GM10266 (cell line): ENCODE results near the gene YAF2.

ENCODE experiments used
- DNase-seq: peaks from one replicate; pipeline ENCODE4 v3.0.0; 2012; ENCODE audit errors: extremely low spot score
- TF ChIP-seq, protein P1 (sequence below): IDR thresholded peaks from 2 replicates; pipeline ENCODE4 v1.5.1; 2012; ENCODE audit warnings: mild to moderate bottlenecking, low read depth; ENCODE audit not compliant: control insufficient read depth, insufficient read depth; ENCODE audit errors: missing control alignments

Gene YAF2

DNA sequence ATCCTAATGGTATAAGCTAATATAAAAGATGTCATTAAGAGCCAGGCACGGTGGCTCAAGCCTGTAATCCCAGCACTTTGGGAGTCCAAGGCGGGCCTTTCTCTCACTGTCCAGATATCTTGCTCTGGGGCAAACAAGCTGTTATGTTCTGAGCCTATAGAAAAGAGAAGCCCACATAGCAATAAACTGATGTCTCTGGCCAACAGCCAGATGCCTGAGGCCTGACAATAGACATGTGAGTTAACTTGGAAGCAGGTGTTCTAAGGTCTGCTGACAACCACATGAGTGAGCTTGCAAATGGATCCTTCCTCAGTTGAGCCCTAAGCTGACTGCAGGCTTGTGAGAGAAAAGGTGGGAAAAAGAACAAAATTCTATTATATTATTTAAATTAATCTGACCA lies 25.0 kb downstream of the YAF2 start:
- TF ChIP-seq, protein P1, sequence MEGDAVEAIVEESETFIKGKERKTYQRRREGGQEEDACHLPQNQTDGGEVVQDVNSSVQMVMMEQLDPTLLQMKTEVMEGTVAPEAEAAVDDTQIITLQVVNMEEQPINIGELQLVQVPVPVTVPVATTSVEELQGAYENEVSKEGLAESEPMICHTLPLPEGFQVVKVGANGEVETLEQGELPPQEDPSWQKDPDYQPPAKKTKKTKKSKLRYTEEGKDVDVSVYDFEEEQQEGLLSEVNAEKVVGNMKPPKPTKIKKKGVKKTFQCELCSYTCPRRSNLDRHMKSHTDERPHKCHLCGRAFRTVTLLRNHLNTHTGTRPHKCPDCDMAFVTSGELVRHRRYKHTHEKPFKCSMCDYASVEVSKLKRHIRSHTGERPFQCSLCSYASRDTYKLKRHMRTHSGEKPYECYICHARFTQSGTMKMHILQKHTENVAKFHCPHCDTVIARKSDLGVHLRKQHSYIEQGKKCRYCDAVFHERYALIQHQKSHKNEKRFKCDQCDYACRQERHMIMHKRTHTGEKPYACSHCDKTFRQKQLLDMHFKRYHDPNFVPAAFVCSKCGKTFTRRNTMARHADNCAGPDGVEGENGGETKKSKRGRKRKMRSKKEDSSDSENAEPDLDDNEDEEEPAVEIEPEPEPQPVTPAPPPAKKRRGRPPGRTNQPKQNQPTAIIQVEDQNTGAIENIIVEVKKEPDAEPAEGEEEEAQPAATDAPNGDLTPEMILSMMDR = no peak

DNA sequence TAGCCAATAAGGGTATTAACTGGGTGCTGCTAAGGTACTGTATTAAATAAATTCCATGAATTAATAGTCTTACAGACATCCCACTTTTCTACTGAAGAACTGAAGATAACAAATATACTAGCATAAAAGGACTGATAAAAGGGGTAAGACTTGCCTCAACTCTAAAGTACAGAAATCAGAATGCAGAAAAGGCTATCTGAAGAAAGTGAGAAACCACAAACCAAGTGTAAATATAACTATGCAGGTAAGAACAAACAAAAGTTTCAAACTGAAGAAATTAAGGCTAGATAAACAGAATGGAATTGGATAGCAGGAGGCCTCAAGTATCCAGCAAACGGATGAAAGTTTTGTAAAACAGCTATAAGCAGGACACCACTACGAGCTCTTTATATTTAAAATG lies 29.5 kb downstream of the YAF2 start:
- no peak for DNase-seq
- TF ChIP-seq, protein P1 = no peak

More for the DNA sequence above, 25.0 kb downstream of the YAF2 start:
- DNase-seq = no peak

DNA sequence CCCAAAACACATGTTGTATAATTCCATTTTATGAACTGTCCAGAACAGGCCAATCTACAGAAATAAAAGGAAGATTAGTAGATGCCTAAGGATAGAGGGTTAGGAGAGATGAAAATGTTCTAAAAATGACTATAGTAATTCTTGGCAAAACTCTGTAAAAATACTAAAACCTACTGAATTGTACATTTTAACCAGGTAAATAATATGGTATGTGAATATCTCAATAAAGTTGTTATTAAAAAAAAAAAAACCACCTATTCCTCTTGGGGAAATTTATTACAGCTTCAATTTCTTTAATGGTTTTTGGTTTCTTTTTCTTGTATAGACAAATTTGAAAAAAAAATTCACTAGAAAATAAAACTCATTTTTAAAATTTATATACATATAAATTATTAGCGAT lies 33.2 kb downstream of the YAF2 start:
- DNase-seq = no peak
- TF ChIP-seq, protein P1 = no peak

DNA sequence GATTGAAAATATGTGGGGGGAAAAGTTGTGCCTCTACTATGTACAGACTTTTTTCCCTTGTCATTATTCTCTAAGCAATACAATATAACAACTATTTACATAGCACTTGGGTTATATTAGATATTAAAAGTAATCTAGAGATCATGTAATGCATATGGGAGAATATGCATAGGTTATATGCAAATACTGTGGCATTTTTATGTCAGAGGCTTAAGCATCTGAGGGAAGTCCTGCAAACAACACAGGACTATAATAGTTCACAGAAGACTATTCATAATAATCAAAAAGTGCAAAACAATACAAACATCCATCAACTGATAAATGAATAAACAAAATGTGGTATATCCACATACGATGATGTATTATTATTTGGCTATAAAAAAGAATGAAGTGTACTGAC lies 33.7 kb downstream of the YAF2 start:
- DNase-seq = no peak
- TF ChIP-seq, protein P1 = no peak

DNA sequence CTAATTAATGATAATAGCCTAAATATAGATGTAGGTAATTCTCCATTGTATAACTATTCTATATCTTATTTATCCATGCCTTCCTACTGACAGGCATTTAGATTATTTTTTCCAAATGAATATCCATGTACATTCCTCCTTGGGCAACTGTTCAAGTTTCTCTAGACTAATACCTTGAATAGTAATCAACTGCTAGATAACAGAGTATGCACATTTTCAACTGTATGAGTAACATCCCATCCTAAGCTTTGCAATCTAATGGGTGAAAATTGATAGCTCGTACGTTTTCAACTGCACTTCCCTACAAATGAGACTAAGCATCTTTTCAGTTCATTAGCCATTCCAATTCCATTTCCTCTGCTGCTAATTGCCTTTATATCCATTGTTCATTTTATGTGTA lies 37.0 kb downstream of the YAF2 start:
- TF ChIP-seq, protein P1 = no peak
- no peak for DNase-seq

DNA sequence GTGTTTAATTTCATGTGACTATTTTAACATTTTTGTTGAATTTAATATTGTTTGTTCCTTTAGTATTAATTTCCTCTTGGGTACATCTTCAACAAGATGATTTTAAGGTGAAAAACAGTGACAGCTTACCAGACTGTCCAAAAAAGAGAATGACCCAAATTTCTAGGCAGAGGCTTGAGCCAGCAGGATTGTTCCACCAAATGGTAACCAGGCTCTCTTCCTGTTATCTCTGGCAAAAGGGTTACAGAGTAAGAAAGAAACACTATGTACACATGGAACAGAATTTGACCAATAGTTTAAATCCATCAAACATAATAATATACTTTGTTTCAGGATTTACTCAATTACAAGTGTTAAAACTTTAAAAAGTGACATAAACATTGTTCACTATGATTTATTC lies 39.0 kb downstream of the YAF2 start:
- DNase-seq = no peak
- TF ChIP-seq, protein P1 = no peak

DNA sequence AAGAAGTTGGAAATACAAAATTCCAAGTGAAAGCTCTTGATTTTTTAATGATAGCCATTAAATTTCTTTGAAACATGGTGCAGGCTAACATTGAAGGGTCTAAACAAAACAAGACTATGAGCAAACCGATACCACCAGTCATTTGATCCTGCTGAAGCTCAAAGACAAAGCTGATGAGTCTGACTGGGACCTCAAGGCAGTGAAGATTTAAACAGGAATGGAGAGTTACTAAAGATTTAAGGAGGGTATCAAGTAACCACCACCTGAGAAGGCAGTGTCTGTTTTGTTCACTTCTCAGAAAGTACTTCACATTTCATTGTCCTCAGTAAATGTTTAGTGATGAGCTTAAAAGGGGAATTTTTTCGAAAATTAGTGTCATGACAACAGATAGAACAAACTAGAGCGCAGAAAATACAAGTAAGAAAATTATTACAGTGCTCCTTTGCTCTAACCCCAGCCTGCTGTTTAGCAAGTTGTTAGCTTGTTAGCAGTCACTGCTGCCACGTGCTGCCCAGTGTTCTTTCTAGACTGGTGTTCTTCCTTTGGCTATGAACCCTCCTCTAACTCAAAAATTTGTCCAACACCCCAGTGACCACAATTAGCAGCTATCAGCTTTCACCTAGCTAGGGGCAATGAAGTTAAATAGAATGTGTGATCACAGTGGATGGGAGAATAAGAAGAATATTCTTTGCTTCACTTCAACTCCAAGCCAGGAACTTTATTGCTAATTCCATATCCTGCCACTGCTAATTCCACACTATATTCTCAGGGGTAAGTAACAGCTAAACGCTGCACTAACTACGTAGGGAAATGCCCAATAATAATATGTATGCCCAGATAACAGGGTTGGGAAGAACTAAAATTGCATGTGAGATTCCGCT lies 41.1 kb downstream of the YAF2 start:
- TF ChIP-seq, protein P1 = no peak
- DNase-seq = no peak
